GM19035 (cell line): ENCODE measurements around the gene ASTN2.

ENCODE experiments used
- ATAC-seq: cut with Tn5 transposase; IDR thresholded peaks from one replicate; pipeline ENCODE4 v1.9.1; 2021; ENCODE audit not compliant: unreplicated experiment

ASTN2 gene

DNA sequence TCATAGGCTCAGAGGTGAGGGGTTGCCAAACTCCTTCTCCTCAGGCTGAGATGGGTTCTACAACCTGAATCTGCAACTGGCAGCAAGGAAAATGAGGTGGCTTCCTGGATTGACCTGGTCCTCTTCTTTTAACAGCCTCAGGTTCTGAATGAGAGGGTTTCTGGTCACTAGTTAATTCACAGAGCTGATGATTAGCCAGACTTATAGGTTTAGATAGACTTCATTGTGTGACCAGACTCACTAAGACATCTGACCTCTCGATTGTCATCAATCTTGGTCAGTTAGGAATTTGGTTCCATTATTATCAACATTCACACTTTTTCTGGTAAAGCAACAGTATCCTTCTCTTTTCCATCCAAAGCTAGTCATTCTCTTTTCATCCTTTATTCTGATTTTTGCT lies 1003.4 kb downstream of the ASTN2 start:
- no peak for ATAC-seq

GRCh38 chr9:116409638-116410037 lies 1005.2 kb downstream of the ASTN2 start:
- no peak for ATAC-seq

GRCh38 chr9:116409129-116409528 lies 1005.7 kb downstream of the ASTN2 start:
- no peak for ATAC-seq

GRCh38 chr9:116406469-116406868 lies 1008.4 kb downstream of the ASTN2 start:
- no peak for ATAC-seq

DNA sequence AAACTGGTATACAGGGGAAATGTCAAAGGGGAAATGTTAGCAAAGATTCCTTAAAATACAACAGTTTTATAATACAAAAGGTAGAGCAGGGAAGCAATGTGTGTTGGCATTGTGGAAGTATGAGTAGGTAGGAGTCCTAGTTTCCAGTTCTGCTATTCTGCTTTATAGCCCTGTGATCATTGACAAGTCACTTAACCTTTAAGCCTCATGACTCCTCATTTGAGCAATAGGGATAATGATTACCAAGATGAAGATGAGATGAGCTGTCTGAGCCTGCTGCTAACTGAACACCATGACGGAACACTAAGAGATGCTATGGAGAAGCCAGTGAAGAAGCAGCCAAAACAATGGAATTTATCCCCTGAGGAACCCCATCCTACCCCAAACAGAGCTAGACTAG lies 1009.5 kb downstream of the ASTN2 start:
- ATAC-seq, result no peak

DNA sequence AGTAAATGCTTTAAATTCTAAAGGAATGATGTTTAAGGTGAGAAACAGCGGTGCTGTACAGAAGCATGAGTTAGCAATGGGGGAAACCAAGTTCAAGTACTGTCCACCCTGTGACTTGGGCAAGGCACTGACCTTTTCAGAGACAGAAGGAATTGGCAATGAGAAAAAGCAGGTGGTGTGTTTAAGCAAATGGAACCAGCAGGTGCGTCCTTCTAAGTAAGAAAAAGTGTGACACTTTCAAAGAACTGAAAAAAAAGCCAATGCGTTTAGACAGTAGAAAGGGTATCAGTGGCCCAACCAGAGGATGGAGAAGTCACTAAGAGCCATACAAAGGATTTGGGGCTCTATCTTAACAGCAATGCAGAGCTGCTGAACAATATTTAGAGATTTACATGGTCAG lies 1010.6 kb downstream of the ASTN2 start:
- no peak for ATAC-seq

GRCh38 chr9:116403171-116403570 lies 1011.7 kb downstream of the ASTN2 start:
- no peak for ATAC-seq

DNA sequence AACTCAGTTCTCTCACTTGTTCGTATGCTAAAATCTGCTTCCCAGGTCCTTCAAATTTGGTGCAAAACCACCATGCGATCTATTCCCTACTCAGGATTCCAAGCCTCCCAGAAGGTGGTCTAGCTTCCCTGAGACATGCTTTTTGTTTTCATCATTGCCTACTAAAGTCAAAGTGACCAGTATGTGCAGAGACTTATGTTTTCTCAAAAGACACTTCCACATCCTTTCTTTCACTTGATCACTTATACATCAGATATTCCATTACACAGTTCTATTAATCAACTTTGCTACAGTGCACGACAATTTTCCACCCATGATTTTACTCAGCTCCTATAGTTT lies 1019.2 kb downstream of the ASTN2 start:
- no peak for ATAC-seq

DNA sequence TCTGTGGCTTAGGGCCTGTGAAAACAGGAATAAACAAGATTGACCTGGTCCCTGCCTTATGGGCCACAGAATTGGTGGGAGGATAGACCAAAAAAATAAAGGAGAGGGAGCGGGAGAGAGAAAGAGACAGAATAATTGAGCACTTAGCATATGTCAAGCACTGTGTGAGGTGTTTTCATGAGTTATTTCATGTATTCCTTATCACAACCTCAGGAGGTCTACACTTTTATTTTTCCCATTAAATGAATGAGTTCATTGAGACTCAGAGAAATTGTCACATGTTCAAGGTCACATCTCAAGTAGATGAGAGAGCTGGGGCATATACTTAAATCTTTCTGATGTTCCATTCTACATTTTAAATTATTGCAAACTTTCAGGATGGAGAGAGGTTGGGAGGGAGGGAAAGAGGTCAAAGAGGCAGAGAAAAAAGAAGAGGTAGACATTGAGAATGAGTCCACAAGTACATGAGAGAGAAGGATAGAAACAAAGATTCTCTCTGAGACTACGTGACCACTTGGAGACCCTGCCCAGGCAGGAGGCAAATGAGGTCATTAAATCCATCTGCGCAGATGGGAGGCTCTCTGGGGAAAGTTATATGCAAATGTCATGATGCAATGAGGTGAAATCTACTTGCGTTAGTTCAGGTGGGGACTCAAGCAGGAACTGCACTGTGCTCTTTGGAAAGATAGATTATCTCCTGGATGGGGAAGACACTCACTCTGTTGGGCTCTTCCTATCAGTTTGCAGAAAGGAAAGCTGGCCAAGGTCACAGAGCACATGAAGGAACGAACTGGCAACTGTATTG lies 1019.8 kb downstream of the ASTN2 start:
- no peak for ATAC-seq

DNA sequence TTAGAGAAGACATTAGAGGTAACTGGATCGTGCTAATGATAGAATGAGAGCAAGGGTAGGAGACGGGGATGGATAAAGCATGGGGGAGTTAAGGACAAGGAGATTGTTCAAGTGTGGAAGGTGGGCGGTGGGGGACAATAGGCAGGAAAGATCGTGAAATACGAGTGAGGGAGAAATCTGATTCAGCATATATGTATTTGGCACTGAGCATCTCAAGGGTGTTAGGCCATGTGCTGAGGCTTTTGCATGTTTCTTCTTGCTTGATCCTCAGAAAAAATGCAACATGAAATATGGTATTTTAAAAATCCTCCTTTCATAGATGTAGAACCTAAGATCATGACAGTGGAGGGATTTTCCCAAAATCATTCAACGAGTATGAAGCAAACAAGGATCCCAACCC lies 1020.8 kb downstream of the ASTN2 start:
- no peak for ATAC-seq

DNA sequence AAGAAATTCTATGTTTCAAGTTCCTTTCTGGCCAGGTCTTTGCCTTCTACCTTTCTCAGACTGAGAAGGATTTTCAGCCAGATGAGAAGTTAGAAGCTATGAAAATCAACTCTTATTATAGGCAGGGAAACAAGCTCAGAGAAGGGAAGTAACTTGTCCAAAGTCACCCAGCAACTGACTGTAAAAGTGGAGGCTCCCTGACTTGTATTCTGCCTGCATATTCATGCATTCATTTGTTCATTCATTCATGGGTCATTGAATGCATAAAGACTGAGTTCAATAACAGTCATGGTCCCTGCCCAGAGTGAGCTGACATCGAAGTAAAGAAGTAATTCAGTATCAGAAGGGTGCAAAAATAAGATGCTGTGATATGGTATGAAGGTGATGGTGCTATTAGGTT lies 1021.7 kb downstream of the ASTN2 start:
- ATAC-seq, result no peak

- no peak for ATAC-seq
Observed at GRCh38 chr9:116391306-116391900, 1023.5 kb downstream of the ASTN2 start.

- peak; percentile 77 for ATAC-seq
Observed at GRCh38 chr9:116390303-116391228, 1024.3 kb downstream of the ASTN2 start.

GRCh38 chr9:116389541-116390302 lies 1025.1 kb downstream of the ASTN2 start:
- no peak for ATAC-seq

- ATAC-seq, result no peak
Observed at GRCh38 chr9:116387934-116388698, 1026.7 kb downstream of the ASTN2 start.

GRCh38 chr9:116383936-116384335 lies 1030.9 kb downstream of the ASTN2 start:
- ATAC-seq, result no peak

DNA sequence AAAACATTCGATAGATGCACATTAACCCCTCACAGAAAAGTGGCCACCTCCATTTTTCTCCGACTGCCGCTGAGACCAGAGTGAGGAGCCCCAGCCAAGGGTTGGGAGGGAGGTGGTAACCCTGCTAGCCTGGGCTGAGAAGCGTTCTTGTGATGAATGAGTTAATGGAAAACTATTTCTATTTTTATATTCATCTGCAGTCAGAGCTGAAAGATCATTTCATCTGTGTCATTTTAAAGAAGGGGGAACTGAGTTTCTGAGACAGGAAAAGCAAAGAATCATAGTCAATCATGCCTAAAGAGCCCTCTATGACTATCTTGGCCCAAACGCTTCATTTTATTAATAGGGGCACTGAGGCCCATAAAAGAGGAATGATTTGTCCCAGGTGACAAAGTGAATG lies 1031.7 kb downstream of the ASTN2 start:
- ATAC-seq, result no peak

DNA sequence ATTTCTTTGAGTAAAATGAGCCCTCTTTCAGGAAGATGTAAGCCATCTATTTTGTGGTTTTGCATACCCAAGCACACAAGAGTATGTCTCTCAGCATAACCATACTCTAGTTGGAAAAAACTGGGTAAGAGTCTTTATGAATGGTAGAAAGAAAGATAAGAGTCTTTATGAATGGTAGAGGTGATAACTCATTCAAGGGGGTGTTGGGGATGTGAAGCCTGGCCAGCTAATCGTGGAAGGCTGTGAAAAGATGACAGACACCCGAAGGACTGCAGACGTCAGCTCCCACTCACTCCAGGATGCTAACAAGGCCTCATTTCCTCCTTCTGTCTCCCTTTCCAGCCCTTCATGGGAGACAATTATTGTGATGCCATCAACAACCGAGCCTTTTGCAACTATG lies 1032.8 kb downstream of the ASTN2 start:
- ATAC-seq, result no peak

- ATAC-seq, result no peak
Observed at GRCh38 chr9:116381350-116381749, 1033.5 kb downstream of the ASTN2 start.

- no peak for ATAC-seq
Observed at GRCh38 chr9:116380496-116380995, 1034.3 kb downstream of the ASTN2 start.
